Endothelial cell of umbilical vein (primary cell): ENCODE measurements around the gene CDK5R2.

Experiments
- MYC ChIP-seq: IDR thresholded peaks from one replicate; pipeline ENCODE4 v1.6.1; 2011; ENCODE audit warnings: mild to moderate bottlenecking, low read depth, low read length
- POLR2A ChIP-seq: IDR thresholded peaks from 2 replicates; pipeline ENCODE4 v1.6.1; 2012; ENCODE audit warnings: low read depth, mild to moderate bottlenecking, control low read depth, low read length
- TF ChIP-seq, protein P1 (sequence below), 2 donors: IDR thresholded peaks; 1 replicate in 1 of 2; 2 replicates in 1 of 2; pipeline ENCODE4 v1.5.1; 2011; ENCODE audit warnings: low read length in 2 of 2, mild to moderate bottlenecking in 2 of 2, moderate library complexity in 2 of 2, control low read depth in 1 of 2, inconsistent platforms in 1 of 2, low read depth in 1 of 2; ENCODE audit not compliant: insufficient read depth in 1 of 2; ENCODE audit errors: extremely low read depth in 1 of 2

DNA sequence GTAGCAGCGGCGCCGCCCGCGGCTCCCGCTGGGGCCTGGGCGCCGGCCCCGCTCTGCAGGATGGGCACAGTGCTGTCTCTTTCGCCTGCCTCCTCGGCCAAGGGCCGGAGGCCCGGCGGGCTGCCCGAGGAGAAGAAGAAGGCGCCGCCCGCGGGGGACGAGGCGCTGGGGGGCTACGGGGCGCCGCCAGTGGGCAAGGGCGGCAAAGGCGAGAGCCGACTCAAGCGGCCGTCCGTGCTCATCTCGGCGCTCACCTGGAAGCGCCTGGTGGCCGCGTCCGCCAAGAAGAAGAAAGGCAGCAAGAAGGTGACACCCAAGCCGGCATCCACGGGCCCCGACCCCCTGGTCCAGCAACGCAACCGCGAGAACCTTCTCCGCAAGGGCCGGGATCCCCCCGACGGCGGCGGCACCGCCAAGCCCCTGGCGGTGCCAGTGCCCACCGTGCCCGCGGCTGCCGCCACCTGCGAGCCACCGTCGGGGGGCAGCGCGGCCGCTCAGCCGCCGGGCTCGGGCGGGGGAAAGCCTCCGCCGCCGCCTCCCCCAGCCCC is 369 bp downstream of the CDK5R2 start:
- TF ChIP-seq, protein P1, sequence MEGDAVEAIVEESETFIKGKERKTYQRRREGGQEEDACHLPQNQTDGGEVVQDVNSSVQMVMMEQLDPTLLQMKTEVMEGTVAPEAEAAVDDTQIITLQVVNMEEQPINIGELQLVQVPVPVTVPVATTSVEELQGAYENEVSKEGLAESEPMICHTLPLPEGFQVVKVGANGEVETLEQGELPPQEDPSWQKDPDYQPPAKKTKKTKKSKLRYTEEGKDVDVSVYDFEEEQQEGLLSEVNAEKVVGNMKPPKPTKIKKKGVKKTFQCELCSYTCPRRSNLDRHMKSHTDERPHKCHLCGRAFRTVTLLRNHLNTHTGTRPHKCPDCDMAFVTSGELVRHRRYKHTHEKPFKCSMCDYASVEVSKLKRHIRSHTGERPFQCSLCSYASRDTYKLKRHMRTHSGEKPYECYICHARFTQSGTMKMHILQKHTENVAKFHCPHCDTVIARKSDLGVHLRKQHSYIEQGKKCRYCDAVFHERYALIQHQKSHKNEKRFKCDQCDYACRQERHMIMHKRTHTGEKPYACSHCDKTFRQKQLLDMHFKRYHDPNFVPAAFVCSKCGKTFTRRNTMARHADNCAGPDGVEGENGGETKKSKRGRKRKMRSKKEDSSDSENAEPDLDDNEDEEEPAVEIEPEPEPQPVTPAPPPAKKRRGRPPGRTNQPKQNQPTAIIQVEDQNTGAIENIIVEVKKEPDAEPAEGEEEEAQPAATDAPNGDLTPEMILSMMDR (IDR thresholded peaks at IDR 0.05; ENCODE audit: extremely low read depth in 1 of 2, insufficient read depth in 1 of 2, low read depth in 1 of 2, low read length in 2 of 2): no peak
- TF ChIP-seq POLR2A (no peak), MYC (no peak)
